H1 (cell line): ENCODE results near the gene INCENP. TPM values are rescaled to one million over a fixed set of nuclear protein-coding genes. Genes with fewer than 3 reads are reported as not detected.

Experiments
- CTCF ChIA-PET: fragments of 300-600 bp; sonication (Branson Sonifier 250); formaldehyde crosslinking; loops from one replicate; lab custom pipeline; 2021; ENCODE audit not compliant: partially characterized antibody; lab: Charles Lee
- POLR2A ChIA-PET: fragments of 300-600 bp; sonication (Branson Sonifier 250); formaldehyde crosslinking; loops from one replicate; lab custom pipeline; 2021; ENCODE audit warnings: inconsistent platforms; ENCODE audit not compliant: partially characterized antibody; lab: Charles Lee
- DNase-seq, 2 experiments: peaks; one replicate each; pipeline versions ENCODE4 v3.0.0 to v3.0.0-alpha.2; 2010 to 2022; ENCODE audit warnings: low spot score in 2 of 2, low read depth in 1 of 2, mixed read lengths in 1 of 2
- FAIRE-seq: peaks from 2 replicates; lab custom pipeline; 2011; peaks lifted over from hg19 to GRCh38; lab: Jason Lieb, UNC
- H2AFZ ChIP-seq: 2 replicates; pipeline ENCODE4 v1.8.1; 2012; ENCODE audit warnings: low read length, inconsistent platforms
- H2AK5ac ChIP-seq: 2 replicates; pipeline ENCODE4 v1.6.1; 2013; ENCODE audit warnings: low read depth, low read length
- H2BK120ac ChIP-seq: replicated peaks from 2 replicates; pipeline ENCODE3; 2013; ENCODE audit warnings: low read depth, low read length, inconsistent platforms
- H2BK12ac ChIP-seq: 2 replicates; pipeline ENCODE4 v1.6.1; 2013; ENCODE audit warnings: low read depth, low read length
- H2BK15ac ChIP-seq: 2 replicates; pipeline ENCODE4 v1.6.1; 2013; ENCODE audit warnings: low read length
- H2BK20ac ChIP-seq: 2 replicates; pipeline ENCODE4 v1.6.1; 2013; ENCODE audit warnings: low read length
- H2BK5ac ChIP-seq: 2 replicates; pipeline ENCODE4 v1.6.1; 2013; ENCODE audit warnings: low read depth, low read length
- H3K14ac ChIP-seq: 2 replicates; pipeline ENCODE4 v1.6.1; 2013; ENCODE audit warnings: inconsistent platforms; ENCODE audit not compliant: insufficient read length
- H3K18ac ChIP-seq: 2 replicates; pipeline ENCODE4 v1.6.1; 2013; ENCODE audit warnings: low read length; ENCODE audit errors: extremely low read depth
- H3K23ac ChIP-seq: 2 replicates; pipeline ENCODE4 v1.6.1; 2013; ENCODE audit warnings: inconsistent platforms; ENCODE audit not compliant: insufficient read length
- H3K23me2 ChIP-seq: 2 replicates; pipeline ENCODE4 v1.6.1; 2013; ENCODE audit warnings: low read depth, low read length
- H3K27ac ChIP-seq: 2 replicates; pipeline ENCODE4 v1.6.1; 2011; ENCODE audit warnings: low read depth, low read length, inconsistent platforms
- H3K27me3 ChIP-seq, 4 experiments: replicated peaks in 1 of 4; 1 replicate in 1 of 4; 2 replicates in 3 of 4; pipeline versions ENCODE4 v1.6.1 to v1.8.1; 2011 to 2013; ENCODE audit warnings: low read length in 3 of 4, mild to moderate bottlenecking in 3 of 4, inconsistent platforms in 2 of 4, mixed read lengths in 2 of 4, moderate library complexity in 1 of 4; ENCODE audit not compliant: control insufficient read depth in 3 of 4, insufficient read depth in 3 of 4; ENCODE audit errors: extremely low read depth in 1 of 4
- H3K36me3 ChIP-seq, 4 experiments: 2 replicates each; pipeline versions ENCODE4 v1.6.1 to v1.8.1; 2011 to 2013; ENCODE audit warnings: mild to moderate bottlenecking in 4 of 4, low read length in 3 of 4, moderate library complexity in 2 of 4, control low read depth in 1 of 4, inconsistent platforms in 1 of 4; ENCODE audit not compliant: insufficient read depth in 4 of 4, control insufficient read depth in 2 of 4
- H3K4ac ChIP-seq: replicated peaks from 2 replicates; pipeline ENCODE3; 2013; ENCODE audit warnings: low read length, low read depth, mixed read lengths, inconsistent platforms; ENCODE audit not compliant: insufficient read length
- H3K4me1 ChIP-seq, 4 experiments: replicated peaks in 1 of 4; 1 replicate in 1 of 4; 2 replicates in 3 of 4; pipeline versions ENCODE4 v1.6.1 to v1.8.1; 2011 to 2013; ENCODE audit warnings: low read length in 3 of 4, inconsistent platforms in 2 of 4, mixed read lengths in 1 of 4; ENCODE audit not compliant: insufficient read depth in 4 of 4, control insufficient read depth in 3 of 4
- H3K4me2 ChIP-seq, 2 experiments: 2 replicates each; pipeline versions ENCODE4 v1.6.1 to v1.8.1; 2011 to 2013; ENCODE audit warnings: low read depth in 2 of 2, low read length in 2 of 2, control low read depth in 1 of 2, inconsistent platforms in 1 of 2, mild to moderate bottlenecking in 1 of 2; ENCODE audit not compliant: insufficient read depth in 1 of 2
- H3K4me3 ChIP-seq, 4 experiments: fragments of 200-600, 300-600 bp in 1 of 4; sonication (generic), shearing (Covaris generic), sonication (Bioruptor Twin) in 1 of 4; 2 replicates each; pipeline versions ENCODE4 v1.5.1 to v1.8.1; 2011 to 2016; ENCODE audit warnings: low read length in 4 of 4, low read depth in 3 of 4, control low read depth in 2 of 4, inconsistent platforms in 2 of 4, mild to moderate bottlenecking in 2 of 4, mixed read lengths in 1 of 4, moderate library complexity in 1 of 4; ENCODE audit not compliant: insufficient read depth in 2 of 4; ENCODE audit errors: extremely low read depth in 1 of 4
- H3K56ac ChIP-seq: replicated peaks from 2 replicates; pipeline ENCODE3; 2013; ENCODE audit warnings: low read depth, mild to moderate bottlenecking, mixed read lengths, low read length, inconsistent platforms; ENCODE audit not compliant: insufficient read length
- H3K79me1 ChIP-seq: 2 replicates; pipeline ENCODE4 v1.6.1; 2013; ENCODE audit warnings: low read depth, low read length, control low read depth
- H3K79me2 ChIP-seq, 2 experiments: 2 replicates each; pipeline versions ENCODE4 v1.6.1 to v1.8.1; 2012 to 2013; ENCODE audit warnings: low read length in 2 of 2, mild to moderate bottlenecking in 2 of 2, inconsistent platforms in 1 of 2; ENCODE audit not compliant: insufficient read depth in 2 of 2, control insufficient read depth in 1 of 2
- H3K9ac ChIP-seq, 4 experiments: replicated peaks in 1 of 4; 1 replicate in 1 of 4; 2 replicates in 3 of 4; pipeline versions ENCODE4 v1.6.1 to v1.8.1; 2011 to 2013; ENCODE audit warnings: low read depth in 3 of 4, low read length in 3 of 4, control low read depth in 2 of 4, mild to moderate bottlenecking in 2 of 4, moderate library complexity in 2 of 4, inconsistent platforms in 1 of 4; ENCODE audit errors: extremely low read depth in 1 of 4
- H3K9me3 ChIP-seq, 2 experiments: 2 replicates each; pipeline versions ENCODE4 v1.6.1 to v1.8.1; 2012 to 2013; ENCODE audit warnings: mild to moderate bottlenecking in 2 of 2, moderate library complexity in 2 of 2, control low read depth in 1 of 2, inconsistent platforms in 1 of 2, low read depth in 1 of 2, low read length in 1 of 2, mixed read lengths in 1 of 2; ENCODE audit not compliant: insufficient read depth in 2 of 2
- H4K20me1 ChIP-seq, 2 experiments: replicated peaks in 1 of 2; 2 replicates each; pipeline versions ENCODE3 to v1.8.1; 2011 to 2013; ENCODE audit warnings: inconsistent platforms in 2 of 2, low read length in 2 of 2, mild to moderate bottlenecking in 1 of 2; ENCODE audit not compliant: insufficient read depth in 2 of 2, control insufficient read depth in 1 of 2
- H4K5ac ChIP-seq: 2 replicates; pipeline ENCODE4 v1.6.1; 2013; ENCODE audit warnings: low read length, low read depth, mixed read lengths, inconsistent platforms; ENCODE audit not compliant: insufficient read length
- H4K8ac ChIP-seq: 2 replicates; pipeline ENCODE4 v1.8.0; 2013; ENCODE audit warnings: mild to moderate bottlenecking, moderate library complexity, low read length, inconsistent platforms; ENCODE audit not compliant: insufficient read depth; ENCODE audit errors: extremely low read depth
- H4K91ac ChIP-seq: replicated peaks from 2 replicates; pipeline ENCODE3; 2013; ENCODE audit warnings: low read length, mixed read lengths, inconsistent platforms; ENCODE audit not compliant: insufficient read length
- CBX5 ChIP-seq: fragments of 300-800, 300-1000 bp; sonication (generic); IDR thresholded peaks from 2 replicates; pipeline ENCODE4 v1.7.1; 2016; ENCODE audit warnings: antibody characterized with exemption, low read length, low read depth
- CHD1 ChIP-seq: IDR thresholded peaks from 2 replicates; pipeline ENCODE4 v1.6.1; 2012; ENCODE audit warnings: low read depth, low read length, improper control_type of control experiment
- HDAC2 ChIP-seq, 2 experiments: fragments of 300-600 bp in 1 of 2; sonication (generic) in 1 of 2; IDR thresholded peaks; 2 replicates each; pipeline ENCODE4 v1.6.1; 2011 to 2012; ENCODE audit warnings: low read depth in 2 of 2, low read length in 2 of 2, mild to moderate bottlenecking in 2 of 2, moderate library complexity in 2 of 2, borderline replicate concordance in 1 of 2, inconsistent platforms in 1 of 2
- POU5F1 ChIP-seq: IDR thresholded peaks from 2 replicates; pipeline ENCODE4 v1.6.1; 2011; ENCODE audit warnings: low read depth, mild to moderate bottlenecking, low read length, moderate library complexity
- RAD21 ChIP-seq, 2 experiments: IDR thresholded peaks in 1 of 2; conservative IDR thresholded peaks in 1 of 2; 2 replicates each; pipeline ENCODE4 v1.6.1; 2011; ENCODE audit warnings: low read depth in 2 of 2, low read length in 2 of 2, improper control_type of control experiment in 1 of 2, inconsistent platforms in 1 of 2, mild to moderate bottlenecking in 1 of 2, moderate library complexity in 1 of 2
- SIN3A ChIP-seq, 2 experiments: IDR thresholded peaks in 1 of 2; conservative IDR thresholded peaks in 1 of 2; 2 replicates each; pipeline ENCODE4 v1.6.1; 2011 to 2012; ENCODE audit warnings: low read length in 2 of 2, improper control_type of control experiment in 1 of 2, low read depth in 1 of 2, mild to moderate bottlenecking in 1 of 2
- SP2 ChIP-seq: IDR thresholded peaks from 2 replicates; pipeline ENCODE4 v1.6.1; 2012; ENCODE audit warnings: mild to moderate bottlenecking, low read length, inconsistent platforms
- TAF1 ChIP-seq: IDR thresholded peaks from 2 replicates; pipeline ENCODE4 v1.6.1; 2011; ENCODE audit warnings: mild to moderate bottlenecking, low read depth, low read length
- WGBS, 2 experiments: shearing (Covaris generic) in 1 of 2; methylation state at CpG; one replicate each; pipeline versions ENCODE4 v1.1.6 to v1.1.7; 2013 to 2015; ENCODE audit warnings: low lambda C conversion rate in 2 of 2, mixed read lengths in 2 of 2, inconsistent platforms in 1 of 2, low coverage in 1 of 2, missing lambda C conversion rate in 1 of 2; ENCODE audit not compliant: insufficient replicate concordance in 2 of 2, insufficient coverage in 1 of 2, insufficient read length in 1 of 2; ENCODE audit errors: extremely low coverage in 1 of 2, missing lambda C conversion rate in 1 of 2; 5-methylcytosine and 5-hydroxymethylcytosine counted together
- polyA plus RNA-seq, 7 experiments: library from polyadenylated mRNA; depleted of rRNA in 3 of 7; stranded (reverse) in 5 of 7; unstranded in 2 of 7; fragments of >200 nt in 5 of 7; fragments of 200-250 nt in 2 of 7; gene quantifications; 1 replicate in 5 of 7; 2 replicates in 1 of 7; 4 replicates in 1 of 7; pipeline versions ENCODE4 v1.2.1 to v1.2.3, GENCODE V29; 2011 to 2013; ENCODE audit warnings: missing spikeins in 2 of 7, mixed read lengths in 2 of 7
- total RNA-seq: library from RNA; stranded (reverse); fragmentation: NEBNext Ultra II Directional; extraction: Animal tissue kit (Norgen Biotek cat#: 25700); gene quantifications from 2 replicates; pipeline ENCODE4 v1.2.1, GENCODE V29; 2021
- TF ChIP-seq, protein P1 (sequence below): IDR thresholded peaks from 2 replicates; pipeline ENCODE4 v1.6.1; 2012; ENCODE audit warnings: inconsistent platforms
- TF ChIP-seq, protein P2 (sequence below): IDR thresholded peaks from 2 replicates; pipeline ENCODE4 v1.6.1; 2012; ENCODE audit warnings: inconsistent platforms

The INCENP gene
- total and polyA plus RNA-seq, 2 of the 8 experiments (the other 6 are each of a cell fraction or from before 2014, with no cell fraction given) = 25.4 to 132 TPM

DNA sequence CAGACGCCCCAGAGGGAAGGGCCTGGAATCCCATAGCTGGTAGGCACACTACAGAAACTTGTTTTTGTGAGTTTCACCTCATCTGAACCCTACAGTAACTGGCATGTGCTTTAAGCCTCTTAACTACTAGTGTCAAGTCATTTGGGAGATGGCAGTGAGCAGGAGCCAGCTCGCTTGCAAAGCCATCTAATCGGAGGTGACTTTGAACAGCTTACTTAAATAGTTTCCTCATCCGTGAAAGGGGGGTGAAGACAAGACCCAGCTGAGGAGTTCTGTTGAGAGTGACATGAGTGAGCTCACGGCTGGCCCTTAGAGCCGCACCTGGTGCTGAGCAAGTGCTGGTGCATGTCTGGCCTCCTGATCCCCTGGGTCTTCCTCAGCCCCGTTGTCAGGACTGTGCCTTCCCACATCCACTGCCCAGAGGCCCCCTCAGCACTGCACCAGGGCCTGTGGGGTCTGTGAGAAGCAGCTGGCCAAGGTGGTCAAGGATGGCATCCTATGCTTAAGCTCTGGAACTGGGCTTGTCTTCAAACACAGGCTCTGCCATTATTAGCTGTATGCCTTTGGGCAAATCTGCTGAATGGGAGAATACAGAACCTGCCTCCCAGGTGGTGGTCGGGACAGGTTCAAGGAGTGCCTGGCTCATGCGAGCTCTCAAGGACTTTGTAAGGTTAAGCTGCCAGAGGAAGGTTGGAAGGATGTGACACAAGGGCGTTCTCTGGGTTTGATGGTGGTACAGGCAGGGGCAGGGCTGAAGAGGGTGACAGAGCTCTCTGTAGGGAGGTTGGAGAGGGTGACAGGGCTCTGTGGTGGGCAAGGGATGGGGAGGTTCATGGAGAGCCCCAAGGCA lies 27.3 kb downstream of the INCENP start:
- no peak overlapping the region for H3K27ac ChIP-seq
- no peak overlapping the region for H3K23ac ChIP-seq
- no peak overlapping the region for H2AK5ac ChIP-seq
- no peak overlapping the region for H2AFZ ChIP-seq
- H3K4me1 ChIP-seq = no peaks in the 10 kb centered on the region
- H3K56ac ChIP-seq = no peak overlapping the region
- POLR2A ChIA-PET = interaction anchor here (0.9 kb wide), 1 partner anchor 23 kb away, joined by 4 read pairs; no protein-coding TSS in a partner anchor
- no peak overlapping the region for H2BK15ac ChIP-seq
- FAIRE-seq (no peak), DNase-seq (no peak)
- H3K23me2 ChIP-seq = no peaks in the 10 kb centered on the region
- H2BK12ac ChIP-seq = no peak overlapping the region
- no peaks in the 10 kb centered on the region for H3K27me3 ChIP-seq
- H3K4me2 ChIP-seq = no peak overlapping the region
- no peak overlapping the region for H3K9ac ChIP-seq
- peaks cover 23 to 61% (median 47%) of the 10 kb centered on the region in 4 experiments for H3K36me3 ChIP-seq
- CTCF ChIA-PET = interaction anchor here (0.9 to 1.6 kb wide), 5 partner anchors 8 to 155 kb away, joined by 3 to 6 read pairs (median 3); no protein-coding TSS in a partner anchor
- H3K79me1 ChIP-seq = no peaks in the 10 kb centered on the region
- H3K9me3 ChIP-seq = no peaks in the 10 kb centered on the region
- WGBS, 2 experiments = 89% methylated on average over 10 of the region's 10 CpGs; no CpG with 5 or more reads in 1 of the 2 experiments
- H4K5ac ChIP-seq = no peak overlapping the region
- H3K14ac ChIP-seq = no peak overlapping the region
- no peak overlapping the region for H3K4me3 ChIP-seq
- H3K18ac ChIP-seq = no peak overlapping the region
- H4K91ac ChIP-seq = no peak overlapping the region
- H3K79me2 ChIP-seq = no peaks in the 10 kb centered on the region
- H4K8ac ChIP-seq = no peak overlapping the region
- H2BK120ac ChIP-seq = no peak overlapping the region
- no peak overlapping the region for H2BK5ac ChIP-seq
- no peak overlapping the region for H2BK20ac ChIP-seq
- peaks cover 0 to 18% of the 10 kb centered on the region in 2 experiments for H4K20me1 ChIP-seq
- no peak overlapping the region for H3K4ac ChIP-seq
- TF ChIP-seq CBX5 (no peak), SP2 (no peak), SIN3A (conservative IDR thresholded peaks at IDR 0.05 in 1 of 2, IDR thresholded peaks at IDR 0.05 in 1 of 2; ENCODE audit: low read depth in 1 of 2, low read length in 2 of 2) (no peak), HDAC2 (IDR thresholded peaks at IDR 0.05; ENCODE audit: borderline replicate concordance in 1 of 2, low read depth in 2 of 2, low read length in 2 of 2) (no peak), TAF1 (no peak), RAD21 (IDR thresholded peaks at IDR 0.05 in 1 of 2, conservative IDR thresholded peaks at IDR 0.05 in 1 of 2; ENCODE audit: low read depth in 2 of 2, low read length in 2 of 2) (no peak), POU5F1 (no peak), CHD1 (no peak)
- TF ChIP-seq, protein P1, sequence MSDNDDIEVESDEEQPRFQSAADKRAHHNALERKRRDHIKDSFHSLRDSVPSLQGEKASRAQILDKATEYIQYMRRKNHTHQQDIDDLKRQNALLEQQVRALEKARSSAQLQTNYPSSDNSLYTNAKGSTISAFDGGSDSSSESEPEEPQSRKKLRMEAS = no peak
- TF ChIP-seq, protein P2, sequence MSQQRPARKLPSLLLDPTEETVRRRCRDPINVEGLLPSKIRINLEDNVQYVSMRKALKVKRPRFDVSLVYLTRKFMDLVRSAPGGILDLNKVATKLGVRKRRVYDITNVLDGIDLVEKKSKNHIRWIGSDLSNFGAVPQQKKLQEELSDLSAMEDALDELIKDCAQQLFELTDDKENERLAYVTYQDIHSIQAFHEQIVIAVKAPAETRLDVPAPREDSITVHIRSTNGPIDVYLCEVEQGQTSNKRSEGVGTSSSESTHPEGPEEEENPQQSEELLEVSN = no peak
